Measurements from ENCODE around the gene MBD1.

DNA sequence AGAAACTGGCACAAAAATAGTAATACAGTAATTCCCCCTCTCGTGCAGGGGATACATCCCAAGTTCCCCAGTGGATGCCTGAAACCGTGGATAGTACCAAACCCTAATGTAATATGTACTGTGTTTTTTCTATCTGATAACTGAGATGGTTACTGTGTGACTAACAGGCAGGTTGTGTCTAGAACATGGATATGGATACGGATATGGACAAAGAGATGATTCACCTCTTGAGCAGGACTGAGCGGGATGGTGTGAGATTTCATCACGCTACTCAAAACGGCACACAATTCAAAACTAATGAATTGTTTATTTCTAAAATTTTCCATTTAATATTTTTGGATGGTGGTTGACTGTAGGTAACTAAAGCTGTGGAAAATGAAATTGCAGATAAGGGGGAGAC, 3.4 kb downstream of the MBD1 start:
- TF ChIP-seq, protein P1, sequence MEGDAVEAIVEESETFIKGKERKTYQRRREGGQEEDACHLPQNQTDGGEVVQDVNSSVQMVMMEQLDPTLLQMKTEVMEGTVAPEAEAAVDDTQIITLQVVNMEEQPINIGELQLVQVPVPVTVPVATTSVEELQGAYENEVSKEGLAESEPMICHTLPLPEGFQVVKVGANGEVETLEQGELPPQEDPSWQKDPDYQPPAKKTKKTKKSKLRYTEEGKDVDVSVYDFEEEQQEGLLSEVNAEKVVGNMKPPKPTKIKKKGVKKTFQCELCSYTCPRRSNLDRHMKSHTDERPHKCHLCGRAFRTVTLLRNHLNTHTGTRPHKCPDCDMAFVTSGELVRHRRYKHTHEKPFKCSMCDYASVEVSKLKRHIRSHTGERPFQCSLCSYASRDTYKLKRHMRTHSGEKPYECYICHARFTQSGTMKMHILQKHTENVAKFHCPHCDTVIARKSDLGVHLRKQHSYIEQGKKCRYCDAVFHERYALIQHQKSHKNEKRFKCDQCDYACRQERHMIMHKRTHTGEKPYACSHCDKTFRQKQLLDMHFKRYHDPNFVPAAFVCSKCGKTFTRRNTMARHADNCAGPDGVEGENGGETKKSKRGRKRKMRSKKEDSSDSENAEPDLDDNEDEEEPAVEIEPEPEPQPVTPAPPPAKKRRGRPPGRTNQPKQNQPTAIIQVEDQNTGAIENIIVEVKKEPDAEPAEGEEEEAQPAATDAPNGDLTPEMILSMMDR (IDR thresholded peaks at IDR 0.05; ENCODE audit: poor library complexity) = no peak
- no peak for TF ChIP-seq EZH2 (IDR thresholded peaks at IDR 0.05; ENCODE audit: borderline replicate concordance)
- TF ChIP-seq EZH2phosphoT487 (IDR thresholded peaks at IDR 0.05; ENCODE audit: low read depth, severe bottlenecking, unreplicated experiment) = no peak
